NOMO-1 treated with DMSO at 0.1 percent for 48 hours (cell line): ENCODE data around the gene COX6B2.
"Not testable (repeated sequence)": the region's sequence is repeated elsewhere in the genome, so short reads cannot be mapped to it uniquely, and the experiment has no call there.

ENCODE experiments used
- DNase-seq: peaks from one replicate; lab custom pipeline; 2025; ENCODE audit not compliant: unreplicated experiment; lab: John Stamatoyannopoulos, UW

Gene COX6B2, protein sequence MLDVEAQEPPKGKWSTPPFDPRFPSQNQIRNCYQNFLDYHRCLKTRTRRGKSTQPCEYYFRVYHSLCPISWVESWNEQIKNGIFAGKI

GRCh38 chr19:55354698-55355212 is at the start of gene COX6B2:
COX6B2 (minus strand) TSS chr19:55354719; CDS start chr19:55354521, 198 bp downstream.
- DNase-seq: no peak

- no peak for DNase-seq
Measured at GRCh38 chr19:55402509-55402908, 48.0 kb upstream of the COX6B2 start.

GRCh38 chr19:55401390-55401789 is 46.9 kb upstream of the COX6B2 start:
- not testable (repeated sequence) for DNase-seq

DNA sequence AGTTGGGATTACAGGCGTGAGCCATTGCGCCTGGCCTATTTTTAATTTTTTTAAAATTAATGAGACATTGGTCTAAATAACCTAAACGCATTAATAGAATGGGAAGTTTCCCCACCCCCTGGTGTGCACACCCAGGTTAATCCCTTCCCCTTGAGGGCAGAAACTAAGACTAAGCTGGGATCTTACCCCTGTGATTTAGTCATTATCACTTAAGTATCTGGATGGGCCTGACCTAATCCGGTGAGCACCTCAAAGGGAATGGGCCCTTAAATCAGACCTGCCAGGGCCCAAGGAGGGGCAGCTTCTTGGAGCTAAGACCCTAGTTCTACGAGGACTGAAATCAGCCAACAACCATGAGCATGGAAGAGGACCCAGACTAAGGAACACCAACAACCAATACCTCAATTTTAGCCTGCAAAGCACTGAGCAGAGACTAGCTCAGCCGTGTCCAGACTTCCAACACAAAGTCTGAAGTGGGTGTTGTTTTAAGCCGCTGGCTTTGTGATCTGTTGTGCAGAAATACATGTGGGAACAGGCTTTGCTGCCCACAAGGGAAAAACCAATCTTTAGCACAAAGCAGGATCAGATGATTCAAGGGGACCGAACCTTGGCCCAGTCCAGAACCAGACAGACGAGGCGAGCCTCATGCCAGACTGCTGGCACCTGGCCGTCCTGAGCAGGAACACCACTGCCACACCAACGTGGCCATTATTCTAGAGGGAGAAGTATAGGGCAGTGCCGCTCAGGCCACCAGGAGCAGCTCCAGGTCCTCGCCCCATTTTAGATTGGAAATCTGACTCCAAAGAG is 46.0 kb upstream of the COX6B2 start:
- DNase-seq: no peak

DNA sequence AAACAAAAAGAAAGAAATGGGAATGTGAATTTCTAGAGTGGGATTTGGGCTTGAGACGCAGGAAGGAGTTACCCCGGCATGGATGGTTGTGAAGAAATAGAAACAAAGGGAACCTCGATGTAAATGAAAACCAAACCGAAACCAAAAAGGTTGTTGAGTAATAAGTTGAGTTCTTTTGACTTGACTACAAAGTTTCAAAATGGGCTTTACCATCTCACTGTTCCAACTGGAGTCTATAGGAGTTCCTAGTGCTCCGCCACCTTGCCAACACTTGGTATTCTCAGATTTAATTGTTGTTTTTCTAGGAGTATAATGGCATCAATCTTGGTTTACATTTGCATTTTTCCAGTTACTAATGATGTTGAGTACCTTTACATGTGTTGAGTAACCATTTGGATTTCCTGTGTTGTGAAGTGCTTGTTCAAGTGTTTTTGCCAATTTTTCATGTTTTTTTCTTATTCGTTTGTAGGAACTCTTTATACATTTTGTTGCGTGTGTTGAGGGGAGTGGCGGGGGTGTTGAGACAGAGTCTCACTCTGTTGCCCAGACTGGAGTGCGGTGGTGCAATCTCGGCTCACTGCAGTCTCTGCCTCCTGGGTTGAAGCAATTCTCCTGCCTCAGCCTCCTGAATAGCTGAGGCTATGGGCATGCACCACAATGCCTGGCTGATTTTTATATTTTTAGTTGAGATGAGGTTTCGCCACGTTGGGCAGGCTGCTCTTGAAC is 43.8 kb upstream of the COX6B2 start:
- peak; percentile 80 for DNase-seq

- no peak for DNase-seq
Measured at GRCh38 chr19:55392820-55393761, 38.6 kb upstream of the COX6B2 start.

GRCh38 chr19:55391702-55392615 is 37.4 kb upstream of the COX6B2 start:
- DNase-seq: no peak

GRCh38 chr19:55391191-55391670 is 36.7 kb upstream of the COX6B2 start:
- DNase-seq: no peak

- DNase-seq: no peak
Measured at GRCh38 chr19:55390461-55390880, 36.0 kb upstream of the COX6B2 start.

GRCh38 chr19:55389386-55390317 is 35.1 kb upstream of the COX6B2 start:
- no peak for DNase-seq

GRCh38 chr19:55387736-55388497 is 33.4 kb upstream of the COX6B2 start:
- DNase-seq: no peak

- DNase-seq: no peak
Measured at GRCh38 chr19:55386493-55386971, 32.0 kb upstream of the COX6B2 start.

- DNase-seq: peak; percentile 98
Measured at GRCh38 chr19:55385724-55386492, 31.4 kb upstream of the COX6B2 start, which contains the start of gene RPL28. RPL28 (plus strand) TSS chr19:55385932; CDS start chr19:55386358, 426 bp downstream.

- DNase-seq: peak; percentile 92
Measured at GRCh38 chr19:55384920-55385723, 30.6 kb upstream of the COX6B2 start.

GRCh38 chr19:55384131-55384919 is 29.8 kb upstream of the COX6B2 start, which contains the start of gene TMEM238:
TMEM238 (minus strand) TSS chr19:55384292; CDS start chr19:55384259, 33 bp downstream.
- DNase-seq: peak; percentile 50
